ENCODE data around the gene TRIP13.
"Not testable (repeated sequence)": the region's sequence is repeated elsewhere in the genome, so short reads cannot be mapped to it uniquely, and the experiment has no call there.

Gene TRIP13

GRCh38 chr5:916441-917293 lies 24.0 kb downstream of the TRIP13 start:
- no peak for DNase-seq (ENCODE audit: low spot score)
- in situ Hi-C loops (cut with MboI; ENCODE audit: low pct_unique_long_range_greater_than_20kb, low sequenced_read_pairs, unreplicated experiment): no loop called here
- no peak for TF ChIP-seq CTCF (IDR thresholded peaks at IDR 0.05; ENCODE audit: extremely low read depth, insufficient read depth, missing control alignments)

- in situ Hi-C loops (cut with MboI; ENCODE audit: low pct_unique_long_range_greater_than_20kb, low sequenced_read_pairs, unreplicated experiment); DNase-seq (ENCODE audit: low spot score): not testable (repeated sequence)
Observed at GRCh38 chr5:918717-919116, 26.0 kb downstream of the TRIP13 start.

GRCh38 chr5:919356-920000 lies 26.8 kb downstream of the TRIP13 start:
- no peak for TF ChIP-seq CTCF (IDR thresholded peaks at IDR 0.05; ENCODE audit: extremely low read depth, insufficient read depth, missing control alignments)
- no peak for DNase-seq (ENCODE audit: low spot score)
- in situ Hi-C loops (cut with MboI; ENCODE audit: low pct_unique_long_range_greater_than_20kb, low sequenced_read_pairs, unreplicated experiment): no loop called here

- TF ChIP-seq CTCF (IDR thresholded peaks at IDR 0.05; ENCODE audit: extremely low read depth, insufficient read depth, missing control alignments): no peak
- in situ Hi-C loops (cut with MboI; ENCODE audit: low pct_unique_long_range_greater_than_20kb, low sequenced_read_pairs, unreplicated experiment): no loop called here
- no peak for DNase-seq (ENCODE audit: low spot score)
Observed at GRCh38 chr5:920321-920720, 27.6 kb downstream of the TRIP13 start.

GRCh38 chr5:921456-922435 lies 29.1 kb downstream of the TRIP13 start:
- in situ Hi-C loops (cut with MboI; ENCODE audit: low pct_unique_long_range_greater_than_20kb, low sequenced_read_pairs, unreplicated experiment): no loop called here
- DNase-seq (ENCODE audit: low spot score): no peak
- no peak for TF ChIP-seq CTCF (IDR thresholded peaks at IDR 0.05; ENCODE audit: extremely low read depth, insufficient read depth, missing control alignments)

- TF ChIP-seq CTCF (IDR thresholded peaks at IDR 0.05; ENCODE audit: extremely low read depth, insufficient read depth, missing control alignments): no peak
- no peak for DNase-seq (ENCODE audit: low spot score)
- in situ Hi-C loops (cut with MboI; ENCODE audit: low pct_unique_long_range_greater_than_20kb, low sequenced_read_pairs, unreplicated experiment): no loop called here
Observed at GRCh38 chr5:922436-923280, 30.0 kb downstream of the TRIP13 start.

Measured in GM13977 (cell line).